Gastrocnemius medialis (tissue), 4 donors: ENCODE results near the gene USP34.

Experiments used
- POLR2A ChIP-seq, 2 donors: fragments of 450-650 bp; IDR thresholded peaks; one replicate each; pipeline ENCODE4 v1.6.1; 2017; ENCODE audit warnings: antibody characterized with exemption in 2 of 2, mild to moderate bottlenecking in 2 of 2, moderate library complexity in 2 of 2
- TF ChIP-seq, protein P1 (sequence below), 5 experiments: fragments of 450-650 bp in 3 of 5; fragments of 200-600 bp in 2 of 5; sonication (generic) in 2 of 5; IDR thresholded peaks in 4 of 5; conservative IDR thresholded peaks in 1 of 5; 1 replicate in 4 of 5; 2 replicates in 1 of 5; pipeline ENCODE4 v1.5.1; 2016 to 2019; ENCODE audit warnings: antibody characterized with exemption in 5 of 5, mild to moderate bottlenecking in 3 of 5, moderate library complexity in 3 of 5

DNA sequence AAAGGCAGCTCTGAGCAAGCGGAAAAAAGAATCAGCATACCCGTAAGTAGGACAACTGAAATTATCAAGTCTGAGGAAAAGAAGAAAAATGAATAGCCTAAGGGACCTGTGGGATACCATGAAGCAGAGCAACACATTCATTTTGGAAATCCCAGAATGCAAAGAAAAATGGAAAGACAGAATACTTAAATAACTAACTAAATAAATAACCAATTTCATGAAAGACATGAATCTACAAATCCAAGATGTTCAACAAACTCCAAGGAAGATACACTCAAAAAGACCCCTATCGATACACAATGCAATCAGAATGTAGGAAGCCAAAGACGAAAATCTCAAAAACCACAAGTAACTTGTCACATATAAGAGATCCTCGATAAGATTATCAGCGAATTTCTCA is 117.0 kb downstream of the USP34 start:
- TF ChIP-seq, protein P1, sequence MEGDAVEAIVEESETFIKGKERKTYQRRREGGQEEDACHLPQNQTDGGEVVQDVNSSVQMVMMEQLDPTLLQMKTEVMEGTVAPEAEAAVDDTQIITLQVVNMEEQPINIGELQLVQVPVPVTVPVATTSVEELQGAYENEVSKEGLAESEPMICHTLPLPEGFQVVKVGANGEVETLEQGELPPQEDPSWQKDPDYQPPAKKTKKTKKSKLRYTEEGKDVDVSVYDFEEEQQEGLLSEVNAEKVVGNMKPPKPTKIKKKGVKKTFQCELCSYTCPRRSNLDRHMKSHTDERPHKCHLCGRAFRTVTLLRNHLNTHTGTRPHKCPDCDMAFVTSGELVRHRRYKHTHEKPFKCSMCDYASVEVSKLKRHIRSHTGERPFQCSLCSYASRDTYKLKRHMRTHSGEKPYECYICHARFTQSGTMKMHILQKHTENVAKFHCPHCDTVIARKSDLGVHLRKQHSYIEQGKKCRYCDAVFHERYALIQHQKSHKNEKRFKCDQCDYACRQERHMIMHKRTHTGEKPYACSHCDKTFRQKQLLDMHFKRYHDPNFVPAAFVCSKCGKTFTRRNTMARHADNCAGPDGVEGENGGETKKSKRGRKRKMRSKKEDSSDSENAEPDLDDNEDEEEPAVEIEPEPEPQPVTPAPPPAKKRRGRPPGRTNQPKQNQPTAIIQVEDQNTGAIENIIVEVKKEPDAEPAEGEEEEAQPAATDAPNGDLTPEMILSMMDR (IDR thresholded peaks at IDR 0.05 in 4 of 5, conservative IDR thresholded peaks at IDR 0.05 in 1 of 5) = no peak
- no peak for TF ChIP-seq POLR2A (IDR thresholded peaks at IDR 0.05)
